Endodermal cell (in vitro differentiated cells): ENCODE results near the gene ACOT9. TPM values are rescaled to one million over a fixed set of nuclear protein-coding genes. Genes with fewer than 3 reads are reported as not detected.

Experiments used
- DNase-seq: peaks from one replicate; pipeline ENCODE4 v3.0.0-alpha.2; 2017
- H3K27ac ChIP-seq: 2 replicates; pipeline ENCODE4 v1.5.1; 2013; ENCODE audit warnings: mild to moderate bottlenecking, low read depth, low read length, moderate library complexity
- H3K27me3 ChIP-seq: 2 replicates; pipeline ENCODE4 v1.6.1; 2013; ENCODE audit warnings: mild to moderate bottlenecking, low read length, moderate library complexity; ENCODE audit not compliant: insufficient read depth, control insufficient read depth, poor library complexity, severe bottlenecking
- H3K36me3 ChIP-seq: 2 replicates; pipeline ENCODE4 v1.7.0; 2013; ENCODE audit warnings: mild to moderate bottlenecking, low read length, moderate library complexity; ENCODE audit not compliant: control insufficient read depth, insufficient read depth
- H3K4me1 ChIP-seq: one replicate; pipeline ENCODE4 v1.7.0; 2013; ENCODE audit warnings: low read length; ENCODE audit not compliant: control insufficient read depth, insufficient read depth
- H3K4me3 ChIP-seq: 2 replicates; pipeline ENCODE4 v1.5.1; 2013; ENCODE audit warnings: mild to moderate bottlenecking, low read length, moderate library complexity
- H3K9ac ChIP-seq: 2 replicates; pipeline ENCODE4 v1.6.1; 2013; ENCODE audit warnings: mild to moderate bottlenecking, low read length, moderate library complexity; ENCODE audit not compliant: poor library complexity, severe bottlenecking; ENCODE audit errors: extremely low read depth
- H3K9me3 ChIP-seq: 2 replicates; pipeline ENCODE4 v1.6.1; 2013; ENCODE audit warnings: mild to moderate bottlenecking, low read length, moderate library complexity; ENCODE audit not compliant: control insufficient read depth
- H3K27ac Mint-ChIP-seq: 2 replicates; pipeline ENCODE4 v1.8.0; 2020; ENCODE audit warnings: mixed read lengths
- H3K27me3 Mint-ChIP-seq: 2 replicates; pipeline ENCODE4 v1.8.0; 2021; ENCODE audit warnings: mild to moderate bottlenecking, mixed read lengths; ENCODE audit not compliant: insufficient read depth
- H3K36me3 Mint-ChIP-seq: 2 replicates; pipeline ENCODE4 v1.8.0; 2020; ENCODE audit warnings: low read depth, mixed read lengths
- H3K4me1 Mint-ChIP-seq: 2 replicates; pipeline ENCODE4 v1.8.0; 2020; ENCODE audit warnings: mixed read lengths
- H3K4me3 Mint-ChIP-seq: 2 replicates; pipeline ENCODE4 v1.8.0; 2020; ENCODE audit warnings: mild to moderate bottlenecking, moderate library complexity, mixed read lengths
- H3K9me3 Mint-ChIP-seq: 2 replicates; pipeline ENCODE4 v1.8.0; 2020; ENCODE audit warnings: mild to moderate bottlenecking, mixed read lengths
- CTCF ChIP-seq: fragments of 200-600 bp; sonication (generic); conservative IDR thresholded peaks from 2 replicates; pipeline ENCODE4 v1.5.0; 2021; ENCODE audit warnings: antibody characterized with exemption, mild to moderate bottlenecking
- WGBS, 2 experiments: methylation state at CpG; one replicate each; pipeline versions ENCODE4 v1.1.5 to v1.1.7; 2013; ENCODE audit warnings: missing lambda C conversion rate in 2 of 2, mixed read lengths in 1 of 2; ENCODE audit not compliant: insufficient coverage in 1 of 2, insufficient read length in 1 of 2; 5-methylcytosine and 5-hydroxymethylcytosine counted together
- total RNA-seq, 2 donors: library from RNA; stranded (reverse); fragmentation: NEBNext Ultra II Directional in 1 of 2; extraction: Animal tissue kit (Norgen Biotek cat#: 25700) in 1 of 2; gene quantifications; 2 replicates in 1 of 2; 3 replicates in 1 of 2; pipeline ENCODE4 v1.2.1, GENCODE V29; 2021

Gene ACOT9
- total RNA-seq, 2 donors from 2014 or later, result 34.6 to 58.4 TPM

GRCh38 chrX:23704673-23705206 lies 38.3 kb downstream of the ACOT9 start:
- no peak overlapping the region for H3K27ac Mint-ChIP-seq
- H3K4me1 Mint-ChIP-seq, result no peaks in the 10 kb centered on the region
- Histone ChIP-seq H3K36me3 (peaks cover 42% of the 10 kb centered on the region), H3K9ac (no peak overlapping the region), H3K9me3 (no peaks in the 10 kb centered on the region), H3K4me1 (no peaks in the 10 kb centered on the region), H3K27me3 (no peaks in the 10 kb centered on the region), H3K27ac (no peak overlapping the region), H3K4me3 (no peak overlapping the region)
- no peak overlapping the region for H3K4me3 Mint-ChIP-seq
- no peak for TF ChIP-seq CTCF
- H3K27me3 Mint-ChIP-seq, result no peaks in the 10 kb centered on the region
- no peak for DNase-seq
- WGBS, 2 experiments, result 100% methylated on average over 2 of the region's 5 CpGs; no CpG with 5 or more reads in 1 of the 2 experiments
- peaks cover 75% of the 10 kb centered on the region for H3K36me3 Mint-ChIP-seq
- H3K9me3 Mint-ChIP-seq, result peaks cover 3% of the 10 kb centered on the region

- Histone ChIP-seq H3K4me3 (no peak overlapping the region), H3K27ac (no peak overlapping the region), H3K9me3 (no peaks in the 10 kb centered on the region), H3K4me1 (no peaks in the 10 kb centered on the region), H3K9ac (no peak overlapping the region), H3K27me3 (no peaks in the 10 kb centered on the region), H3K36me3 (peaks cover 17% of the 10 kb centered on the region)
- peak; percentile 82 for DNase-seq
- Mint-ChIP-seq H3K9me3 (peaks cover 3% of the 10 kb centered on the region), H3K27me3 (no peaks in the 10 kb centered on the region), H3K4me3 (no peak overlapping the region), H3K4me1 (no peaks in the 10 kb centered on the region), H3K36me3 (peaks cover 37% of the 10 kb centered on the region), H3K27ac (peak overlapping the region; percentile 55)
- no peak for TF ChIP-seq CTCF
- 90% methylated on average over 16 of the region's 16 CpGs; no CpG with 5 or more reads in 1 of the 2 experiments for WGBS, 2 experiments
Observed at GRCh38 chrX:23699636-23700194, 43.4 kb downstream of the ACOT9 start.

GRCh38 chrX:23694606-23695005 lies 48.5 kb downstream of the ACOT9 start:
- H3K9me3 Mint-ChIP-seq, result no peaks in the 10 kb centered on the region
- no peak overlapping the region for H3K4me3 ChIP-seq
- H3K9me3 ChIP-seq, result no peaks in the 10 kb centered on the region
- H3K9ac ChIP-seq, result no peak overlapping the region
- H3K36me3 ChIP-seq, result no peaks in the 10 kb centered on the region
- H3K4me1 ChIP-seq, result no peaks in the 10 kb centered on the region
- H3K27me3 ChIP-seq, result no peaks in the 10 kb centered on the region
- H3K27ac ChIP-seq, result no peak overlapping the region
- no peaks in the 10 kb centered on the region for H3K4me1 Mint-ChIP-seq
- no peak overlapping the region for H3K27ac Mint-ChIP-seq
- TF ChIP-seq CTCF, result peak; percentile 78
- H3K4me3 Mint-ChIP-seq, result no peak overlapping the region
- WGBS, 2 experiments, result no CpG with 5 or more reads among the region's 8 CpGs
- DNase-seq, result peak; percentile 76
- H3K36me3 Mint-ChIP-seq, result no peaks in the 10 kb centered on the region
- H3K27me3 Mint-ChIP-seq, result no peaks in the 10 kb centered on the region
